Transverse colon (tissue), 4 donors: ENCODE measurements around the gene NSD1. TPM values are rescaled to one million over a fixed set of nuclear protein-coding genes. Genes with fewer than 3 reads are reported as not detected.

Experiments
- DNase-seq: peaks from one replicate; pipeline ENCODE4 v3.0.0-alpha.2; 2019
- H3K27ac ChIP-seq, 4 donors: fragments of 200-600 bp; sonication (generic); 2 replicates each; pipeline ENCODE4 v1.5.1; 2016 to 2018; ENCODE audit warnings: inconsistent platforms in 4 of 4
- H3K27me3 ChIP-seq: fragments of 200-600 bp; sonication (generic); 2 replicates; pipeline ENCODE4 v1.5.1; 2017; ENCODE audit warnings: inconsistent platforms
- H3K36me3 ChIP-seq, 4 donors: fragments of 200-600 bp; sonication (generic); 2 replicates each; pipeline ENCODE4 v1.5.1; 2017 to 2019; ENCODE audit warnings: inconsistent platforms in 4 of 4
- H3K4me1 ChIP-seq, 4 donors: fragments of 200-600 bp; sonication (generic); 2 replicates each; pipeline ENCODE4 v1.5.1; 2017 to 2020; ENCODE audit warnings: inconsistent platforms in 4 of 4
- H3K4me3 ChIP-seq, 4 donors: fragments of 200-600 bp; sonication (generic); 1 replicate in 1 of 4; 2 replicates in 3 of 4; pipeline versions ENCODE4 v1.5.1 to v1.6.1; 2017 to 2019; ENCODE audit warnings: inconsistent platforms in 4 of 4
- H3K9me3 ChIP-seq, 2 donors: fragments of 200-600 bp; sonication (generic); 2 replicates each; pipeline ENCODE4 v1.5.1; 2017 to 2019; ENCODE audit warnings: inconsistent platforms in 2 of 2
- CTCF ChIP-seq, 5 experiments: fragments of 200-600 bp in 3 of 5; fragments of 450-650 bp in 2 of 5; sonication (generic) in 3 of 5; IDR thresholded peaks; 1 replicate in 2 of 5; 2 replicates in 3 of 5; pipeline ENCODE4 v1.5.1; 2016 to 2017; ENCODE audit warnings: antibody characterized with exemption in 5 of 5, inconsistent platforms in 3 of 5, mild to moderate bottlenecking in 2 of 5, moderate library complexity in 1 of 5
- EP300 ChIP-seq: sonication (generic); formaldehyde crosslinking; IDR thresholded peaks from one replicate; pipeline ENCODE4 v1.6.1; 2017; ENCODE audit warnings: antibody characterized with exemption, low read depth
- POLR2A ChIP-seq: fragments of 450-650 bp; IDR thresholded peaks from one replicate; pipeline ENCODE4 v1.6.1; 2016; ENCODE audit warnings: antibody characterized with exemption, mild to moderate bottlenecking, moderate library complexity
- POLR2AphosphoS5 ChIP-seq, 3 donors: sonication (generic); formaldehyde crosslinking; IDR thresholded peaks; one replicate each; pipeline ENCODE4 v1.6.1; 2016; ENCODE audit warnings: antibody characterized with exemption in 3 of 3
- WGBS, 2 donors: methylation state at CpG; one replicate each; pipeline ENCODE4 v1.1.5; 2018; ENCODE audit warnings: low coverage in 1 of 2; 5-methylcytosine and 5-hydroxymethylcytosine counted together
- in situ Hi-C, 4 donors: fragments of 200-750 bp; cut with MboI; loops; one replicate each; pipeline versions ENCODE4 v1.15.0 to v1.15.1; 2017; ENCODE audit warnings: low sequenced_read_pairs in 3 of 4, low pct_ligation_motif_present in 1 of 4, low pct_unique_long_range_greater_than_20kb in 1 of 4
- intact Hi-C: fragments of 100-400 bp; cut with DNase I; formaldehyde crosslinking; loops from one replicate; pipeline ENCODE4 v1.15.1; 2023; ENCODE audit warnings: low total_unique reads
- total RNA-seq, 4 donors: library from RNA; depleted of rRNA; stranded (reverse); fragments of >200 nt; gene quantifications; one replicate each; pipeline ENCODE4 v1.1.0, GENCODE V29; 2016

The NSD1 gene
- total RNA-seq, 4 donors from 2014 or later, result 32.6 to 84.9 (median 60.7) TPM

GRCh38 chr5:177333420-177334154 is 200.0 kb downstream of the NSD1 start:
- in situ Hi-C loops (no loop called here), intact Hi-C loops (no loop called here)
- no peak for DNase-seq
- Histone ChIP-seq H3K27me3 (no peaks in the 10 kb centered on the region), H3K9me3 (no peaks in the 10 kb centered on the region), H3K4me3 (no peak overlapping the region), H3K36me3 (peaks cover 0 to 46% (median 21%) of the 10 kb centered on the region in 4 donors), H3K4me1 (no peaks in the 10 kb centered on the region), H3K27ac (no peak overlapping the region)
- TF ChIP-seq POLR2A (no peak), EP300 (no peak), POLR2AphosphoS5 (IDR thresholded peaks at IDR 0.05) (no peak), CTCF (IDR thresholded peaks at IDR 0.05) (no peak)
- 92% methylated on average over 16 of the region's 16 CpGs; no CpG with 5 or more reads in 1 of the 2 donors for WGBS, 2 donors

DNA sequence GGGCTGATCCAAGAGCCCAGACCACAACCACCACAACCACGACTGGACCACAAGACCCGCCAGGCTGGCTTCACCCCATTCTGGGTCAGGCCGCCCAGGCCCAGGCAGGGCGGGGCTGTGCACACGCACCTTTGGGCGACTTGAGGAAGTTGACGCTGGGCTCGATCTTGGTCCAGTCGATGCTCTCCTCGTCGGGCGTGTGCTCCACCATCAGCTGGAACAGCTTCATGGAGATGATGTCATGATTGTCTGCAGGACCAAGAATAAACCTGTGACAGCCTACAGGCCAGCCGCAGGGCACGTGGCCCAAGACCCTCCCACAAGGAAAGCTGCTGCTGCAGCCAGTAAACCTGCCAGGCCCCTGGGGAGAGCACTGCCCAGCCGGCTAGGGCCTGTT is 200.6 kb downstream of the NSD1 start:
- no peaks in the 10 kb centered on the region for H3K4me1 ChIP-seq
- 76% methylated on average over 9 of the region's 15 CpGs; no CpG with 5 or more reads in 1 of the 2 donors for whole genome bisulfite sequencing, 2 donors
- intact Hi-C loops, result no loop called here
- no peak for TF ChIP-seq EP300
- TF ChIP-seq POLR2AphosphoS5 (IDR thresholded peaks at IDR 0.05), result no peak
- TF ChIP-seq POLR2A, result no peak
- TF ChIP-seq CTCF (IDR thresholded peaks at IDR 0.05), result no peak
- H3K27ac ChIP-seq, result no peak overlapping the region
- in situ Hi-C loops, result no loop called here
- no peak overlapping the region for H3K4me3 ChIP-seq
- peaks cover 0 to 46% (median 21%) of the 10 kb centered on the region in 4 donors for H3K36me3 ChIP-seq
- no peaks in the 10 kb centered on the region for H3K9me3 ChIP-seq
- no peak for DNase-seq
- H3K27me3 ChIP-seq, result no peaks in the 10 kb centered on the region

- WGBS, 2 donors, result 90 to 100% methylated on average over 2 to 21 of the region's 21 CpGs
- H3K4me1 ChIP-seq, result no peaks in the 10 kb centered on the region
- in situ Hi-C loops, result no loop called here
- no peak overlapping the region for H3K27ac ChIP-seq
- intact Hi-C loops, result no loop called here
- peaks cover 0 to 46% (median 21%) of the 10 kb centered on the region in 4 donors for H3K36me3 ChIP-seq
- no peaks in the 10 kb centered on the region for H3K27me3 ChIP-seq
- TF ChIP-seq EP300, result no peak
- TF ChIP-seq POLR2AphosphoS5 (IDR thresholded peaks at IDR 0.05), result no peak
- TF ChIP-seq CTCF (IDR thresholded peaks at IDR 0.05), result no peak
- H3K9me3 ChIP-seq, result no peaks in the 10 kb centered on the region
- H3K4me3 ChIP-seq, result no peak overlapping the region
- DNase-seq, result no peak
Observed at GRCh38 chr5:177334781-177335700, 201.5 kb downstream of the NSD1 start.

- peaks cover 0 to 46% (median 21%) of the 10 kb centered on the region in 4 donors for H3K36me3 ChIP-seq
Observed at GRCh38 chr5:177335701-177336065, 202.1 kb downstream of the NSD1 start.

More at GRCh38 chr5:177335701-177336065, 202.1 kb downstream of the NSD1 start:
- TF ChIP-seq POLR2AphosphoS5 (IDR thresholded peaks at IDR 0.05) (no peak), CTCF (IDR thresholded peaks at IDR 0.05) (no peak), EP300 (no peak), POLR2A (no peak)
- in situ Hi-C loops (no loop called here), intact Hi-C loops (no loop called here)
- no peak for DNase-seq
- Histone ChIP-seq H3K9me3 (no peaks in the 10 kb centered on the region), H3K4me3 (no peak overlapping the region), H3K4me1 (no peaks in the 10 kb centered on the region), H3K27ac (no peak overlapping the region), H3K27me3 (no peaks in the 10 kb centered on the region)
- 86 to 100% methylated on average over 1 to 7 of the region's 7 CpGs for WGBS, 2 donors
